NCI-H2107 treated with DMSO at 0.1 percent for 48 hours (cell line): ENCODE results near the gene PDCL3.

Experiments used
- DNase-seq: peaks from one replicate; lab custom pipeline; 2025; ENCODE audit not compliant: unreplicated experiment; lab: John Stamatoyannopoulos, UW

PDCL3 gene

DNA sequence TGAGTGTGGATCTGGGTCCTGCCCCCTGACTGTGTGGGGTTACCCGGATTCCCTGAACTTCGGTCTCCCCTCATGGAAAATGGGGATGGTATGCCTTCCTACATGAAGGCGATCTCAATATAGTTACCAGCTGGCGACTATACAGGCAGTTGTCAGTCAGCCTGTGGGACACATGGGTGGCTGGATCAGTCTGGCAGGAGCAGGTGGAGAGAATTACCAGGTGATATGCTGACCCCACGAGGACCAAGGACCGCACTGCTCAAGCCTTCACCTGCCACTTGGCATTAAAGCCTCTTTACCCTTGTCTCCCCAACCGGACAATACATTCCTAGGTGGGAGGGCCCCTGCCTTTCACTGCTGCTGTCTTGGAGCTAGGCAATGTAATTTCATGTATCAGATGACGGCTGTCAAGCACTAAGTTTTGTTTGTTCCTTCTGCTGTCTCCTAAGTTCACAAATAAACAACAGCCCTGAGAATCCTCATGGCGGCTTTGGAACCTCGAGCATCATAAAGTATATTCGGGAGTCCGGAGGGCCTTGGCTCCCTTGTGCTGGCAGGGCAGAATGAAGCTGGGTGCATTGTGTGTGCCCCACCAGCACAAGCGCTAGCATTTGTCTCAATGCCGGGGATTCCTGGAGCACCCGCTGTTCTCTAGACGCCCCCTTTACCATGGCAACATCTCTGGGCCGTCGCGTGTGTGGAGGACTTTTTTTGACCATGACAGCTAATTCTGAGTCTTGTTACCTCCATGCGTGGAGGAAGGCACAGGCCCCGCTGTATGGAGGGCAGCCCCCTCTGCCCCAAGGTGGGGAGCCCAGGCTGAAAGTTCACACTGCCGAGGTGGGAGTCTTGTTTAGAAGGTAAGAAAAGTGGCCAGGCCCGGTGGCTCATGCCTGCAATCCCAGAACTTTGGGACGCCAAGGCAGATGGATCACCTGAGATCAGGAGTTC lies 48.6 kb downstream of the PDCL3 start:
- DNase-seq: no peak

GRCh38 chr2:100612388-100613000 lies 49.7 kb downstream of the PDCL3 start:
- DNase-seq: no peak

GRCh38 chr2:100613719-100614118 lies 50.9 kb downstream of the PDCL3 start:
- DNase-seq: no peak

- DNase-seq: no peak
Measured at GRCh38 chr2:100614455-100615000, 51.7 kb downstream of the PDCL3 start.

DNA sequence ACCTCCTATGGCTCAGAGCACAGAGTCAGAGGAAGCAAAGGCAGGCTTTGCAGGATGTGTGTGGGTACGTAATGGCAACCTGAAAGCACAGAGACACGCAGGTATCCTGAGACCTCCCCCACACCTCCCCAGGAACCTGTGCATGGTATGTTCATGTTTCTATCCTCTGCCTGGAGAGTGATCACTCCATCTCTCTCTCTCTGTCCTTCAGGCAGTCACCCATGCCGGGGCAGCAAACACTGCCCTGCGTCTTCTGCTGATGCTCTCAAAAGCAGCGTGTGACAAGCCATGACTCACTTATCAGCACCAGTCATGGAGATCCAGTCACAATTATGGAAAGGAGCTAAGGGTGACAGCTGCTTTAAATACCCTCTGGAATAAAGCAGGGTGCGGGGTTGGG lies 52.7 kb downstream of the PDCL3 start:
- no peak for DNase-seq

DNA sequence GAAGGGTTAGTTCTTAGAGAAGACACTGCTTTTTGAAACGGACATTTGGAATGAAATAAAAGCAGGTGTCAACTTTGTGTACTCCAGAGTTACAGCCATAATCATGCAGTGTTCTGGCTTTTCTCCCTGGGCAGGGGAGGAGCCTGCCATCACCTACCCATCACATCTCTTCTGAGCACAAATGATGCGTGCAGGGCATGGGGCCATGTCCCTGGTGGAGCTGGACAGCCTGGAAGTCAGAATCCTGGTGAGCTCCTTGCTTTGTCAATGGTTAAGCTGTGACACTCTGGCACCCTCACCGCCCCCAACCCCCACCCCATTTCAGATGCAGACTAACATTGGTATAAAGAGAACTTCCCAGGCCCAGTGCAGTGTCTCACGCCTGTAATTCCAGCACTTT lies 53.1 kb downstream of the PDCL3 start:
- no peak for DNase-seq

DNA sequence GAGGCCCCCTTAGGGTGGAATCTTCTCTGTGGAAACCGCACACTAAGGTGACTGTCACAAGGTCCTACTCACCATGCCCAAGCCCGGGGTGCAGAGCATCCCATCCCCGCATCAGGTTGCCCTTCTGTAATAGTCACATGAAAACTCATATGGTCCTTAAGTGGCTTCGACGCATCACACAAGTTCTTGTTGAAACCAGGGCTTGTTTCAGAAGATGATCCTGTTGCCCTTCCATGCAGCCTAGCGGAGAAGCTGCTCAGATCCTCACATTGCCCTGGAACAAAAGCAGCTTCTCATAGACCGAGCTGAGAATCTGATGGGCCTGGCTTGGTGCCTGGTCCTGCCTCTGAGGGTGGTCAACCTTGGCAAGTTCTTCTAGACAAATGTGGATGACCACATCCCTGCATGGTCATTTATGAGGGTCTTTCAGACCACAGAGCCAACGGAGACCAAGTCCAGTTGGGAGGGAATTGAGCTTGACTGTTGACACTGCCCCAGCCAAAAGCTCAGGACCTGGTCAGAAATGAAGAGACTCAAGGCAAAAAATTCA lies 54.1 kb downstream of the PDCL3 start:
- no peak for DNase-seq

DNA sequence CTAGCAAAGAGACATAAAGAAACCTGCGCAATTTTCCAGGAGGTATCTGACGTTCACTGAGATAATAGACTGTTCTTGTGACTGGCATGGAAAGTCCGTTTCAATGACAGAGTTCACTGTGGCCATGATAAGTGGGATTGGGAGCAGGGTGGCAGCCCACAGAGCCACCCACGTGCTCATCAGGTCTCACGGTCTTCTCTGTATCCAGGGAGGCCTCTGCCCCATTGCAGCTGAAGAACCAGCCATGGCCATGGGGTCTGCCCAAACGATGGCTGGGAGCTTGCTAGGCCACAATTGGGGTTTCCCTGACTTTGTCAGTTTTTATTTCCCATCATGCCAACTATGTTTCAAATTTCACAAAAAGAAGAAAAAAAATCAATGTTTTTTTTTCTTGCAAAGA lies 57.2 kb downstream of the PDCL3 start:
- no peak for DNase-seq

- no peak for DNase-seq
Measured at GRCh38 chr2:100620481-100620880, 57.7 kb downstream of the PDCL3 start.

DNA sequence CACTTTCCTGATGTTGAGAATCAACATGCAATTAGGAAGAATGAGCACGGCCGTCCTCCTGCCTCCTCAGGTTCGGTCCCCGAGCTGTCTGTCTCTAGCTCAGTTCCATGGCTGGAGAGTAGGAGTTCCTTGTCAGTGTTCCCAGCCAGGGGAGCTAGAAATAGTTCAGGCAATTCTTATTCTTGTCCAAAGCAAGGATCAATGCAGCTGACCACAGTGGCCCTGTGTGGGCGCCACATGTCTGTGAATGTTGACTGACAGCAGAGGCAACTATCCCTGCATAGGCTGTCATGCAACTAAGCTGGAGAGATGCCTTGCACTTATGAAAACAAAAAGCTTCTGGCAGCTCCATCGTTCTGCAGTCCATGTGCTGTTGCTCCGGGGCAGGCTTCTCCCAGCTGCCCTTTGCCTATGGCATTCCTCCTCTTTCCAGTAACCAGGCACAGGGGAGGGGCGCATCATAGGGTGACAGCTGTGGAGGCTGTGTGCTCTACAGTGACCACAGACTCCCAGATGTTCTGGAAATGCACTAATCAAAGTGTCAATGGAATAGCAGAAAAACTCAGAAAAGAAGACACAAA lies 58.7 kb downstream of the PDCL3 start:
- no peak for DNase-seq

- DNase-seq: no peak
Measured at GRCh38 chr2:100623033-100623715, 60.4 kb downstream of the PDCL3 start.

- DNase-seq: no peak
Measured at GRCh38 chr2:100623930-100624329, 61.1 kb downstream of the PDCL3 start.

DNA sequence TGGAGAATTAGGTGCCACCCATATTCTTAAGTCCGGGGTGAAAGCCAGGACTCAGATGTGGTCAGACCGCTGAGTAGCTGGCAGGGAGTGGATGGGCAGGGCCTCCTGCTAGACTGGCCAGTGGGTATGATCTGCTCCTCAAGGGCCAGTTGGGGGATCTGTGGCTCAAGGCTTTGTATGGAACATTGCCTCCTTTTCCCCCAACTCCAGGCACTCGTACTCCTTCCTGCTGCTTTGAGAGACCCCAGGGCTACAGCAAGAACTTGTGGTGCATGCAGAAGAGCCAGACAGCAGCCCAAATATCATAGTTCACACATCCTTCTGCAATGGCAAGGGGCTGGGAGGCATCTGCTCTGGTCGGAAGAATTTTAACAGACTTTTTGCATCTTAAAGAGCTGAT lies 61.7 kb downstream of the PDCL3 start:
- DNase-seq: no peak

GRCh38 chr2:100625717-100626116 lies 62.9 kb downstream of the PDCL3 start:
- DNase-seq: no peak
